ENCODE data around the gene GNPAT. TPM values are rescaled to one million over a fixed set of nuclear protein-coding genes. Genes with fewer than 3 reads are reported as not detected.

The GNPAT gene
- total RNA-seq, 1 donor from 2014 or later, result 36.3 TPM

Other genes with a start within 250 kb of the GNPAT start
- 11.8 to 14.6 TPM (median 14.2 TPM) in 3 replicates for gene FAM89A, start 201.0 kb upstream of the GNPAT start, total RNA-seq
- 0.04 to 0.09 TPM (median 0.07 TPM) in 3 replicates for gene TRIM67, start 79.2 kb upstream of the GNPAT start, total RNA-seq
- gene EXOC8, start 96.6 kb downstream of the GNPAT start, total RNA-seq, result 9.9 to 10.3 TPM (median 10.0 TPM) in 3 replicates
- 12.0 to 15.4 TPM (median 12.3 TPM) in 3 replicates for gene SPRTN, start 97.1 kb downstream of the GNPAT start, total RNA-seq
- 32.5 to 34.4 TPM (median 33.6 TPM) in 3 replicates for gene EGLN1, start 181.1 kb downstream of the GNPAT start, total RNA-seq